GM12801 (cell line): ENCODE results near the gene TRPV4.

Experiments
- TF ChIP-seq, protein P1 (sequence below): IDR thresholded peaks from one replicate; pipeline ENCODE4 v1.5.1; 2011; ENCODE audit warnings: control low read depth; ENCODE audit not compliant: insufficient read length; ENCODE audit errors: extremely low read depth

TRPV4 gene

GRCh38 chr12:109786799-109787198, 46.4 kb downstream of the TRPV4 start:
- TF ChIP-seq, protein P1, sequence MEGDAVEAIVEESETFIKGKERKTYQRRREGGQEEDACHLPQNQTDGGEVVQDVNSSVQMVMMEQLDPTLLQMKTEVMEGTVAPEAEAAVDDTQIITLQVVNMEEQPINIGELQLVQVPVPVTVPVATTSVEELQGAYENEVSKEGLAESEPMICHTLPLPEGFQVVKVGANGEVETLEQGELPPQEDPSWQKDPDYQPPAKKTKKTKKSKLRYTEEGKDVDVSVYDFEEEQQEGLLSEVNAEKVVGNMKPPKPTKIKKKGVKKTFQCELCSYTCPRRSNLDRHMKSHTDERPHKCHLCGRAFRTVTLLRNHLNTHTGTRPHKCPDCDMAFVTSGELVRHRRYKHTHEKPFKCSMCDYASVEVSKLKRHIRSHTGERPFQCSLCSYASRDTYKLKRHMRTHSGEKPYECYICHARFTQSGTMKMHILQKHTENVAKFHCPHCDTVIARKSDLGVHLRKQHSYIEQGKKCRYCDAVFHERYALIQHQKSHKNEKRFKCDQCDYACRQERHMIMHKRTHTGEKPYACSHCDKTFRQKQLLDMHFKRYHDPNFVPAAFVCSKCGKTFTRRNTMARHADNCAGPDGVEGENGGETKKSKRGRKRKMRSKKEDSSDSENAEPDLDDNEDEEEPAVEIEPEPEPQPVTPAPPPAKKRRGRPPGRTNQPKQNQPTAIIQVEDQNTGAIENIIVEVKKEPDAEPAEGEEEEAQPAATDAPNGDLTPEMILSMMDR, result no peak

GRCh38 chr12:109785854-109786253, 47.3 kb downstream of the TRPV4 start:
- TF ChIP-seq, protein P1, result no peak

DNA sequence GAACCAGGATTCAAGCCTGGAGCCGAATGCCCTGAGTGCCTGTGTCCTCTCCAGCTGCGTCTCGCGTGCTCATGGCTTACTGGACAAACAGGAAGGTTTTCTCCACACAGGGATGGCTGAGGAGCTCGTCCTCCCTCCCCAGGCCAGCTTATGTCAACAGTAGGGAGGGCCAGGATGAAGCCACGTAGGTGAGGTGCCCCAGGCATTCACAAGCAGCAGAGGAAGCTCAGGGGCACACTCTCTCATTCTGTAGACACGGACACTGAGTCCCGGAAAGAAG, 49.3 kb downstream of the TRPV4 start:
- TF ChIP-seq, protein P1, result no peak

- TF ChIP-seq, protein P1, result no peak
Observed at GRCh38 chr12:109783135-109783964, 49.8 kb downstream of the TRPV4 start.

DNA sequence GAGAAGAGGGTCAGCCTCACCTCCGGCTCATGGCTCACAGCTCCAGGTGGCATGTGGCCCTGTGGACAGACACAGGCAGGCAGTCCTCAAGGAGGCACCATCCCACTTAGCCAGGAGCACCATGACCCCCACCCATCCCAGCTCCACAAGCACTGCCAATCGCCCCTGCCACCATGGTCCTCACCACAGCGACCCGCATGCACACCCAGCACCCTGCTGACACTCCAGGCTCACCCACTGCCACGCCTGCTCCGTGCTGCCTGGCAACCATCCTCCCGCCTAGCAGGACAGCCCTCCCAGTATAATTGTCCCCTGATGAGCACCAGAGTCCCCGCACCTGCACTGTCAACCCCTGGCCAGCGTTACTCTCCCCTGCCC, 50.9 kb downstream of the TRPV4 start:
- TF ChIP-seq, protein P1, result no peak

DNA sequence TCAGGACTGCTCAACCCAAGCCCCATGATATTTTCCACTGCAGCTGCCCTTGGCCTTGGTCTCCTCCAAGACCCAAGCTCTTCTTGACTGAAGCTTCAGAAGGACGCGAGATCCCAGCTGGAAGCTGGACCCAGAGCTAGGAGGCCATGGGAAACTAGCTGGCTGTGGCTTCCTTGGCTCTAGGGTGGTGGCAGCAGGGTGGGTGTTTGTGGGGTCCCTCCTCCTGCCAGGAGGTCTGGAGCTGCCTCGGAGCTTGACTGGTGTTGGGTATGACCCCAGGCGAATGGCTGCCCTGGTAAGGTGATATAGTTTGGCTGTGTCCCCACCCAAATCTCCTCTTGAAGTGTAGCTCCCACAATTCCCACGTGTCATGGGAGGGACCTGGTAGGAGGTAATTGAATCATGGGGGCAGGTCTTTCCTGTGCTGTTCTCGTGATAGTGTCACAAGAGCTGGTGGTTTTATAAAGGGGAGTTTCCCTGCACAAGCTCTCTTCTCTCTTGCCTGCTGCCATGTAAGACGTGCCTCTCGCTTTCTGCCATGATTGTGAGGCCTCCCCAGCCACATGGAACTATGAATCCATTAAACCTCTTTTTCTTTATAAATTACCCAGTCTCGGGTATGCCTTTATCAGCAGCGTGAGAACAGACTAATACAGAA, 51.4 kb downstream of the TRPV4 start:
- TF ChIP-seq, protein P1, result no peak

DNA sequence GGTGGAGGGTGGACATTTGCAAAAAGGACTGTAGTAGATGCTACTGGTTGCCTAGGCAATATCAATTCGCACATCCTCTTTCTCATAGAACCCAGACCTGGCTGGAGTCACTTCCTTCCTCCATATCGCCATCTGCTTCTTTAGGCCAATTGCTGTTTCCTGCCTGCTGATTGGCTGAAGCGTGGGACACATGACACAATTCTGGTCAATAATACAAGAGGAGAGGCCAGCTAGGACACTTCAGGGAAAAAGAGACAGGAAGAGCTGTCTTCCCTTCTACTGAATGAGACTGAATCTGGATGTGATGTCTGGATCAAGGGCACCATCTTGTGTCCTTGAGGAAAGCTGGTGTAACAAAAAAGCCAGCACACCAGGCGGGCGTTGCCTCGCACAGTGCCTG, 53.8 kb downstream of the TRPV4 start:
- TF ChIP-seq, protein P1, result no peak
